Caki2 (cell line): ENCODE results near the gene ATG2A. TPM values are rescaled to one million over a fixed set of nuclear protein-coding genes. Genes with fewer than 3 reads are reported as not detected.

Experiments
- DNase-seq: peaks from one replicate; pipeline ENCODE4 v3.0.0-alpha.2; 2015; ENCODE audit warnings: low read depth
- in situ Hi-C: cut with HindIII; loops from 2 replicates; pipeline ENCODE4 v1.10.0; 2016; ENCODE audit warnings: low sequenced_read_pairs, low pct_unique_long_range_greater_than_20kb, mixed read lengths
- total RNA-seq: library from RNA; depleted of rRNA; stranded (reverse); fragments of >200 nt; shearing (Covaris generic); gene quantifications from 2 replicates; pipeline ENCODE4 v1.2.3, GENCODE V29; 2014; ENCODE audit warnings: low replicate concordance

ATG2A gene
- total RNA-seq, 1 experiment from 2014 or later = 11.1 TPM

DNA sequence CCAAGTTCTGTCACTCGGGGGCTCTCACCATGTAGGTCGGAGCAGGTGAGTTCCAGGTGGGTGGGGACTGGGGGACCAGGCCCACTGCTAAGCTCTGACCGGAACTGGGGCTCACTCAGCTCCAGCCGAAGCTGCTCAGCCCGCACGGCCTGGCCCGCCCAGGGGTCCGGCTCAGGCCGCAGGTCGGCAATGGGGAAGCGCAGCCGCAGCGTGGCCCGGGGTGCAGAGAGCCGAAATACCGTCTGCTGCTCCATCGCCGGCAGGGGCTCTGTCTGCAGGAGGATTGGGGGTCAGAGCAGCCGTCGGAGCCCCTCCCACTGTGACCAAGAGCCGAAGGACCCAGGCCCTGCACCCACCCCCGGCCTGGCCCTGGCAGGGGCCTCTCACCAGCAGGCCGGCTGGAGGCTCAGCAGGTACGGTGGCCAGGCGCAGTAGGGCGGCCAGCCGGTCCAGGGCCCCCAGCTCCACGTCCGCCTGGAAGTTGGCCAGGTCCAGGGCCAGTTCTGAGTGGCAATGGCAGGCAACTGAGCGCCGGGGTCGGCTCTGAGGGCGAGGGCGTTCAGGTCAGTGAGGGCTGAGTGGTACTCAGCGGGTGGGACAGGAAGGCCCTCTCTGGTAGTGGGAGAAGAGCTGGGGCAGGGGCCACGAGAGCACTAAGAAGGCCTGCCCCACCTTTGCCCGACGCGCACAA is 7.2 kb downstream of the ATG2A start:
- in situ Hi-C loops = no loop called here

GRCh38 chr11:64908766-64909165 is 8.2 kb downstream of the ATG2A start:
- in situ Hi-C loops = no loop called here
- DNase-seq = no peak

More for the DNA sequence above, 7.2 kb downstream of the ATG2A start:
- no peak for DNase-seq

- no peak for DNase-seq
- in situ Hi-C loops = no loop called here
These were observed 10.7 kb downstream of the ATG2A start for GRCh38 chr11:64906314-64906635.

GRCh38 chr11:64905516-64906313 is 11.3 kb downstream of the ATG2A start:
- in situ Hi-C loops = no loop called here
- DNase-seq = no peak

- no peak for DNase-seq
- in situ Hi-C loops = no loop called here
These were observed 13.6 kb downstream of the ATG2A start for GRCh38 chr11:64903291-64903833.

- DNase-seq = no peak
- in situ Hi-C loops = no loop called here
These were observed 14.7 kb downstream of the ATG2A start for GRCh38 chr11:64902102-64902900.

DNA sequence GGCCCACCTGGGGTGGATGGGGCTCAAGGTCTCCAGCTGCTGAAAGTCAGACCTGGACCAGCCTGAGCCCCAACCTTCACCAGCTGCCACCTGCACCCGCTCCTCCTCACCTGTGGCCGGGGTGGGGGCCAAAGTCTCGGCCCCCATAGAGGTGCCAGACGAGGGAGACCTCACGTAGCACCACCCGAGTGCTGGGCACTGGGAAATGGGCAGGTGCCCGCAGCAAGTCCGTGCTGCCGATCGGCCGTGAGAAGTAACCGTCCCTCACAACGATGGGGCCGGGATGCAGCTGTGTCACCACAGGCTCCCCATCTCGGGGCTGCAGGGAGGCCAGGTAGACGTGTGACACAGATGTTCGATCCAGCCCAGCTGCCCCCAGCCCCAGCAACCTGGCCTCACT is 16.2 kb downstream of the ATG2A start:
- in situ Hi-C loops = no loop called here
- no peak for DNase-seq

DNA sequence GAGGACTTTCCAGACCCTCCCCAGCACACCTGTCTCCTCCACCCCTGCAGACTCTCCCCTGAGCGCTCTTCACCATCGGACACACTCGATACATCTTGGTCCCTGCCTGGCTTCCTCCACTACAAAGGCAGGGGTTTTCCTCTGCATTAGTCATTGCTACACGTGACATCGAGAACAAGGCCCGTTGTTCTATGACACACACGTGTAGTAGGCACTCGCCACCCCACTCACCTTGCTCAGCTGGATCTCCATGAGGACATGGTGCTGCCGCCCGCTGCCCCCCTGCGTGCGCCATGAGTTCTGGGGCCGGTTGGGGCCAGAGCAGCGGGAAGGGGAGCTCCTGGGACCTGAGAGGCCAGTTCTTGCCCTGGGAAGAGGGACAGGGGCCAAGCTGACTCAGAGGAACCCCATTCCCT is 16.7 kb downstream of the ATG2A start:
- in situ Hi-C loops = no loop called here
- peak; percentile 64 for DNase-seq

- in situ Hi-C loops = no loop called here
- no peak for DNase-seq
These were observed 18.5 kb downstream of the ATG2A start for GRCh38 chr11:64898541-64898940.

GRCh38 chr11:64898076-64898445 is 18.9 kb downstream of the ATG2A start:
- in situ Hi-C loops = no loop called here

GRCh38 chr11:64897381-64898075 is 19.5 kb downstream of the ATG2A start:
- no peak for DNase-seq
- in situ Hi-C loops = no loop called here

More at GRCh38 chr11:64898076-64898445, 18.9 kb downstream of the ATG2A start:
- no peak for DNase-seq

DNA sequence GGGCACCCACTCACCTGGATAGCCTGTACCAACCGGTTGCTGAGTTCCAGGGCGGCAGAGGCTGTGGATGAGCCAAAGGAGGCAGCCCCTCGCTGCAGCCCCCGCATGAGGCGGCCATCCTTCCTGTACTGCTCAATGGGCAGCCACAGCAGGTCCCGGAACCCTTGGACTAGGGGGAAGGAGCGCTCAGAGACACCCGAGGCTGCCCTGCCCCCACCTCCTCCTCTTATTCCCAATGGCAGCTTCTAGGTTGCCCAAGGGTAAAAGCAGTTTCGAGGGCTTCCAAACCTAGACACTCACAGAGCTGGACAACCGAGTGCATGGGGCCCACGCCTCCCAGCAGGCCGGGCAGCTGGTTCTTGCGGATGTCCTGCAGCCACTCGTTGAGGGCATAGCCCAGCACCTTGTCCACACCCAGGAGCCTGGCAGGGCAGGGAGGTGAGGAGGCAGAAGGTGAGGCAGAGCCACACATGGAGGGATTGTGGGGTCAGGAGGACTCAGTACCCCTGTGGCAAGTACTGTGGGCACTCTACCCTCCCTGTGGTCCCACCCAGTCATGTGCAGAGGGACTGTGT is 20.5 kb downstream of the ATG2A start:
- in situ Hi-C loops = no loop called here
- no peak for DNase-seq

- DNase-seq = no peak
- in situ Hi-C loops = no loop called here
These were observed 22.1 kb downstream of the ATG2A start for GRCh38 chr11:64894812-64895452.

DNA sequence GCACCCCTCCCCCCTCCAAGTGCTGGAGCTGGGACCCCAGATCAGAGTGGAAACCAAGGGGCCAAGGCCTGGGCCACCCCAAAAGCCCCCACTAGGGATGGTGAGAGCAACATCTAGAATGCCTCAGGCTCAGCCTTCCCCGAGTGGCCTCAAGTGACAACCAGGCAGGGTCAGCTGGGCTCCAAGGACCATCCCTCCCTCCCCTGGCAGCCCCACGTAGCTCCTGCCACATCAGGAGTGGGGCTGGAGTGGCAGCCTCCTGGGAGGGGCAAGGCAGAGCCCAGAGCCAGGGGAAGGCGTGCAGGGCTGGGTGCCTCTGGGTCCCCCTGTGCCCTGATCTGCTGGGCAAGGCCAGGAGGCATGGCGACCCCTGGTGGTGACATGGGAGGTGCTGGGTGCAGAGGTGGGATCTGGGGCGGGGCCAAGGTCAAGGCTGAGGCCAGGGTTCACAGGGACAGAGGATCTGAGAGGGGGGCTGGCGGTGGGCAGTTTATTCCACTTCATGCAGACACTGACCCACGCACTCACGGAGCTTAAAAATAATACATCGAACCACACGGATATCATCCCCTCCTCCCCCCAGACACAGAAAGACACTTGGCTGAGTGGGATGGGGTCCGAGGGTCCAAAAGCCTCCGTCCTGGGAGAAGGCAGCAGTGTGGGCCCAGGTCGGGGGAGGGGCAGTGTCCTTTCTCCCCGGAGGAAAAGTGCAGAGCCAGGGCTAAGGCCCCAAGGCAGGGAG is 22.8 kb downstream of the ATG2A start:
- in situ Hi-C loops = no loop called here

DNA sequence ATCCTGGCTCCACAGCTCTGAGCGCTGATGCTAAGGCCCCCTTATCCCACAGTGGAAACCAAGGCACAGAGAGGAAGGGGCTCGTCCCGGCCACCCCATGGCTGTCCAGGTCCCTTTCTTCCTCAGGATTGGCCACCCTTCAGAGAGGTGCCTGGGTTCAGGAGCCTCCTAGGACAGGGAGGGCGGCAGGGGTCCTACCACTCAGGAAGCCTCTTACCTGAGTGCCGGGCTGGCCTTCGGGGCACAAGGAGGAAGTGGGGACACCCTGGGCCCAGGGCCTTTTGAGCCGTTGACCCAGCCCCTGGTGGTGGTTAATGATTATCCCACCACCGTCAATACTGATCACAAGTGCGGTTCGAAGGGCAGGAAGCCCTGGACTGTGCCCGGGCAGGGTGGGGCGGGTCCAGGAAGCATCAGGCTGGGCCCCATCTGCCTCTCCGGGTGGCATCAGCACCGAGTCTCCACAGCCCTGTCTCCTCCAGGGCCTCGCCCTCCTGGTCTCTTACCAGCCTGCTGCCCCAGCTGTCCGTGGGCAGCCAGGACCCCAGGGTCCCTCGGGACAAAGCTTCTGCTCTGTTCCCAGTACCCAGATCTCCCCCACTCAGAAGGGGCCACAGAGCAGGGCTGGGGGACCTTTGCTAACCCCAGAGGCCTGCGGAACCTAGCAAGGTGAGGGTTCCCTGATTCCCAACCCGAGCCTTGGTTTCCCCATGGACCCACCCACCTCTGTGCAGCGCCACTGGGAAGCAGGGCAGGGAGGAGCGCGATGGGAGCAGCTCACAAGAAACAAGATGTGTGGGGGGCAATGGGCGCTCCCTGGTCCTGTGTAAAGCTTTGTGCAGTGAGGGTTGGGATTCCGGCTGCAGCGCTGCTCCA is 23.6 kb downstream of the ATG2A start:
- in situ Hi-C loops = no loop called here

More for the DNA sequence above, 22.8 kb downstream of the ATG2A start:
- peak; percentile 52 for DNase-seq

GRCh38 chr11:64892838-64893193 is 24.2 kb downstream of the ATG2A start:
- DNase-seq = no peak

More for the DNA sequence above, 23.6 kb downstream of the ATG2A start:
- peak; percentile 50 for DNase-seq

More at GRCh38 chr11:64892838-64893193, 24.2 kb downstream of the ATG2A start:
- in situ Hi-C loops = no loop called here
